ENCODE data around the gene COL27A1. TPM values are rescaled to one million over a fixed set of nuclear protein-coding genes. Genes with fewer than 3 reads are reported as not detected.
A peak's percentile ranks its signal among the peaks of the same experiment; 100 is the strongest.
"Not testable (repeated sequence)": the region's sequence is repeated elsewhere in the genome, so short reads cannot be mapped to it uniquely, and the experiment has no call there.

COL27A1 gene
- total RNA-seq, 2 experiments from 2014 or later = 0.15 to 0.30 TPM

DNA sequence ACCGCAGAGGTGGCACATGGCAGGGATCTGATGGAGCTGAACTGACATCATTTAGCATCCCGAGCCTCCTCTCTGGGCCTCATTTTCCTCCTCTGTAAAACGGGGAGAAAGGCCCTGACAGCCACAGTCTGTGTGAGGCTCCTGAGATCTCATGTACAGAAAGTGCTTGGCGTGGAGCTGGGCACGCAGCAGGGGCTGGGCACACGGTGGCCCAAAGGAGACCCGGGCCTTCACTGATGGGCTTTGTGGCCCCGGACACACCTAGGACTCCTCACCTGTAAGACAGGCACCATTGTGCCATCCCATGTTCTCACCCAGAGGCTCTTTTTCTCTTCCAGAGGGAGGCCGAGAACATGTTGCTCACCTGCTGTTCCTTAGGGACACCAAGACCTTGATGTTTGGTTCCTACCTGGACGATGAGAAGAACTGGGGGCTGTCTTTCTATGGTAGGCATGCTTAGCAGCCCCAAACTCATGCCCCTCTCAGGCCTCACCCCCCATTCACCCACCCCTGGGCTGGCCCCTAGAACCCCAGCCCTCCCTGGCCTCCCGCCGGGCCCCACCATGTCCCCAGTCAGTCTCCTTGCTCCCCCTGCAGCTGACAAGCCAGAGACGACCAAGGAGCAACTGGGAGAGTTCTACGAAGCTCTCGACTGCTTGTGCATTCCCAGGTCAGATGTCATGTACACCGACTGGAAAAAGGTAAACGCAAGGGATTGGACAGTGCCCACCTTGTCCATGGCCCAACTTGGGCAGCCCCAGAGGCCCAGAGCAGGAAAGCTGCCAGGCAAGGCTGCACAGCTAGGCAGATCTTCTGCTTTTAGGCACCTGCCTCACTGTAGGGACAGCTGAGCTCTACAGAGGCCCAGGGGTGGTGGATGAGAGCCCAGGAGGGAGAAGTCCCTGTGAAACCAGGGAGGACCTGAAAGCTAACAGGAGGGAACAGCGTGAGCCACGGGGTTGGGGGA, 176.2 kb downstream of the COL27A1 start:
- CTCF ChIA-PET, H3K4me3 Mint-ChIP-seq: not testable (repeated sequence)

DNA sequence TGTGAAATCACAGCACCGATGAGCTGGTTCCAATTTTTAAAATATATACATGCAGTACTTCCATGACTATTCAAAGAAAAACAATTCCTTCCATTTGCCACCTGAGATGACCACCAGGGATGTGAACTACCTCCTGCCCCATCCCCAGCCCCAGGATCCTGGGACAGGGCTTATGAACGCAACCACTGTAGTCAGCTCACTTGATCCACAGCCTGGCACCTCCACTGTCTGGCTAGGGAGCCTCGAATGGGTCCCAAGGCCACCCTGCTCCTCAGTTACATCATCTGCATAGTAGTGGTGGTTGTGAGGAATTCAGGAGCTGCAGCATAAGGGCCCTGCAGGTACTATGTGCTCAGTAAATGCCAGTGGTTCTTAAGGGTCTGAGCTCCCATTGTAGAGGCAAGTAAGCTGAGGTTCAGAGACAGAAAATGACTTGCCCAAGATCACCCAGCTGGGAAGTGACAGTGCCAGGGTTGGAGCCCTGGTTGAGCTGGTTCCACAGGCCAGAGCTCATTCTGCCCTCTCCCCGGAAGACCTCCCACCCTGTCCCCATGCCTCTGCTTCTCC, 177.2 kb downstream of the COL27A1 start:
- peak; percentile 9 for ATAC-seq
- H3K9me3 Mint-ChIP-seq (ENCODE audit: low read depth); DNase-seq; H3K4me3 Mint-ChIP-seq; CTCF ChIA-PET; H3K4me1 Mint-ChIP-seq; H3K27me3 Mint-ChIP-seq: not testable (repeated sequence)
- Mint-ChIP-seq H3K27ac (peak overlapping the region; percentile 67), H3K36me3 (peaks cover 29% of the 10 kb centered on the region)

More for the DNA sequence above, 176.2 kb downstream of the COL27A1 start:
- peak; percentile 10 for ATAC-seq
- not testable (repeated sequence) for H3K27me3 Mint-ChIP-seq; H3K9me3 Mint-ChIP-seq (ENCODE audit: low read depth); DNase-seq; H3K27ac Mint-ChIP-seq; H3K4me1 Mint-ChIP-seq
- H3K36me3 Mint-ChIP-seq = peaks cover 21% of the 10 kb centered on the region

- H3K4me1 Mint-ChIP-seq; H3K27me3 Mint-ChIP-seq; DNase-seq; H3K9me3 Mint-ChIP-seq (ENCODE audit: low read depth); H3K4me3 Mint-ChIP-seq; CTCF ChIA-PET; H3K27ac Mint-ChIP-seq; ATAC-seq: not testable (repeated sequence)
- peaks cover 40% of the 10 kb centered on the region for H3K36me3 Mint-ChIP-seq
Measured at GRCh38 chr9:114333718-114334117, 178.4 kb downstream of the COL27A1 start.

- DNase-seq (no peak), ATAC-seq (no peak)
- no peak overlapping the region for H3K27ac Mint-ChIP-seq
- H3K27me3 Mint-ChIP-seq = no peaks in the 10 kb centered on the region
- no peak overlapping the region for H3K4me3 Mint-ChIP-seq
- peaks cover 5% of the 10 kb centered on the region for H3K4me1 Mint-ChIP-seq
- no peaks in the 10 kb centered on the region for H3K9me3 Mint-ChIP-seq (ENCODE audit: low read depth)
- CTCF ChIA-PET = no interaction called here
- peaks cover 48% of the 10 kb centered on the region for H3K36me3 Mint-ChIP-seq
Measured at GRCh38 chr9:114334490-114334889, 179.2 kb downstream of the COL27A1 start.

- no peak for DNase-seq
- no peaks in the 10 kb centered on the region for H3K9me3 Mint-ChIP-seq (ENCODE audit: low read depth)
- peaks cover 59% of the 10 kb centered on the region for H3K36me3 Mint-ChIP-seq
- CTCF ChIA-PET = interaction anchor here (1.3 kb wide), 1 partner anchor 38 kb away, joined by 3 read pairs; no protein-coding TSS in a partner anchor
- H3K27me3 Mint-ChIP-seq = no peaks in the 10 kb centered on the region
- H3K27ac Mint-ChIP-seq = no peak overlapping the region
- H3K4me1 Mint-ChIP-seq = peaks cover 11% of the 10 kb centered on the region
- no peak overlapping the region for H3K4me3 Mint-ChIP-seq
- ATAC-seq = no peak
Measured at GRCh38 chr9:114335745-114336144, 180.4 kb downstream of the COL27A1 start.

- no peak overlapping the region for H3K27ac Mint-ChIP-seq
Measured at GRCh38 chr9:114336157-114336556, 180.8 kb downstream of the COL27A1 start.

DNA sequence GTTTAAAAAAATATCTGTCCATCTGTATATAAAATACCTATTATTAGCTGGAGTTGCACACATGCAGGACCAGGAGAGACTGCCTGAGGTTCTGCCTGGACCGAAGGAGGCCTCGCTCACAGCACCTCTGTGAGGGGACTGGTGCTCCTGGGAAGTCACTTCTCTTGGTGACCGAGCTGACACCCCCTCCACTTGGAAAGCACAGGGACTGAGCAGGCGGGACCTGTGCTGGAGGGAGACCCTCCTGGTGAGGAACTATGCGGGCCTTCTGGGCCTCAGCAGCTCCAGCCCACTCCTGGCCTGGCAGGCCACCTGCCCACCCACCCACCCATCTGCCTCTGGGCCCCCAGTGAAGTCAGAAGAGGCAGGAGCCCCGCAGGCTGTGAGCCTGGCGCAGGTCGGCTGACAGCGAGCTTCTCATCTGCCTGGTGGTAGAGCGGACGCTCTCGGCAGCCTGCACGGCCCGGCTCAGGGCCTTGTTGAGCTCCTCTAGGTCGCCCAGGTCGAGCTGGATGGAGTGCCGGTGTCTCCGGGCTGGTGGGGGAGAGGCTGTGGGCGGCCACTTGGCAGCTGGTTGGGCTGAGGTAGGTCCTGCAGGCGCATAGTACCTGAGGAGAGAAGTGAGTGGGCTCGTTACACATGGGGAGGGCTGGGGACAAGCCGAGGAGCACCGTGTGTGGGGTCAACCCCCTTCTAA, 181.5 kb downstream of the COL27A1 start:
- no peak for ATAC-seq
- Mint-ChIP-seq H3K4me1 (peaks cover 14% of the 10 kb centered on the region), H3K4me3 (no peak overlapping the region), H3K9me3 (ENCODE audit: low read depth) (no peaks in the 10 kb centered on the region), H3K27me3 (no peaks in the 10 kb centered on the region), H3K27ac (no peak overlapping the region), H3K36me3 (peaks cover 68% of the 10 kb centered on the region)
- no peak for DNase-seq
- CTCF ChIA-PET = interaction anchor here (1.3 to 8.4 kb wide), 3 partner anchors 37 to 62 kb away, joined by 3 to 55 read pairs (median 4); partner anchors contain the start of gene AKNA

More at GRCh38 chr9:114336157-114336556, 180.8 kb downstream of the COL27A1 start:
- Mint-ChIP-seq H3K9me3 (ENCODE audit: low read depth) (no peaks in the 10 kb centered on the region), H3K4me1 (peaks cover 12% of the 10 kb centered on the region), H3K27me3 (no peaks in the 10 kb centered on the region), H3K4me3 (no peak overlapping the region), H3K36me3 (peaks cover 62% of the 10 kb centered on the region)
- CTCF ChIA-PET = interaction anchor here (1.3 kb wide), 1 partner anchor 37 kb away, joined by 3 read pairs; no protein-coding TSS in a partner anchor
- ATAC-seq (no peak), DNase-seq (no peak)

- Mint-ChIP-seq H3K4me1 (peaks cover 16% of the 10 kb centered on the region), H3K4me3 (no peak overlapping the region), H3K27me3 (no peaks in the 10 kb centered on the region), H3K36me3 (peaks cover 79% of the 10 kb centered on the region), H3K9me3 (ENCODE audit: low read depth) (no peaks in the 10 kb centered on the region), H3K27ac (no peak overlapping the region)
- ATAC-seq = no peak
- DNase-seq = no peak
- CTCF ChIA-PET = interaction anchor here (0.7 to 8.4 kb wide), 11 partner anchors 14 to 315 kb away, joined by 3 to 55 read pairs (median 4); partner anchors contain the start of gene AKNA
Measured at GRCh38 chr9:114338187-114338586, 182.8 kb downstream of the COL27A1 start.

DNA sequence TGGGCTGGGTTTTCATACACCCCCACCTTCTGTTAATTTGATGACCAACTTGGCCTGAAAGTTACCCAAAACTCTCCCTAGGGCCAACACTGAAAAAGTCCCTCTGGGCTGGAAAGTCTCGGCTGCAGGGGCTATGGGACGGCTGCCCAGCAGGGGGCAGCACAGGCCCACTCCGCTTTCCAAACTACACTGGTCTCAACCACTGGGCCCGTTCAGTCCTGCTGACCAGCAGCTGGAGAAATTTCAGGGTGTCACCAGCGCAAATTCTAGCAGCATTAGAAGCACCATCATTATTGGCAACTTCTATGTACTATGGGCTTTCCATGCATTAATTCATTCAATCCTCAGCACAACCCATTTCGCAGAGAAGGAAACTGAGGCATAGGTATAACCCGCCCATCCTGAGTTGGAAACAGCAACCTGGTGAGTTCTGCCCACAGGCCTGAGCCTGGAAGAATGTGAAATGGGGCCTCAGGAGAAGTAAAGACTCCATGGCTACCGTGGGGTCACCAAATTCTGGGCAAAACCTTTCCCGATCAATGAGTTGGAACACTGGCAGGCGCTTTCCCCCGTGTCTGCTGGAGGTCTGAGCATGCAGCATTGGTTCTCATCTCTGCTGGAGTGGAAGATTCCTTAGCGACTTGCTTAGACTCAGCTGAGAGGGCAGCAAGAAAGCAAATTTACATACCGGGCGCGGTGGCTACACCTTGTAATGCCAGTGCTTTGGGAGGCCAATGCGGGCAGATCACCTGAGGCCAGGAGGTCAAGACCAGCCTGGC, 184.0 kb downstream of the COL27A1 start:
- Mint-ChIP-seq H3K4me3 (no peak overlapping the region), H3K4me1 (peaks cover 19% of the 10 kb centered on the region), H3K9me3 (ENCODE audit: low read depth) (no peaks in the 10 kb centered on the region), H3K27me3 (no peaks in the 10 kb centered on the region), H3K36me3 (peaks cover 87% of the 10 kb centered on the region), H3K27ac (peak overlapping the region; percentile 36)
- ATAC-seq (peak; percentile 63), DNase-seq (peak; percentile 61)
- CTCF ChIA-PET = interaction anchor here (1.1 to 8.4 kb wide), 14 partner anchors 11 to 168 kb away, joined by 3 to 55 read pairs (median 6); partner anchors contain the start of gene AKNA

DNA sequence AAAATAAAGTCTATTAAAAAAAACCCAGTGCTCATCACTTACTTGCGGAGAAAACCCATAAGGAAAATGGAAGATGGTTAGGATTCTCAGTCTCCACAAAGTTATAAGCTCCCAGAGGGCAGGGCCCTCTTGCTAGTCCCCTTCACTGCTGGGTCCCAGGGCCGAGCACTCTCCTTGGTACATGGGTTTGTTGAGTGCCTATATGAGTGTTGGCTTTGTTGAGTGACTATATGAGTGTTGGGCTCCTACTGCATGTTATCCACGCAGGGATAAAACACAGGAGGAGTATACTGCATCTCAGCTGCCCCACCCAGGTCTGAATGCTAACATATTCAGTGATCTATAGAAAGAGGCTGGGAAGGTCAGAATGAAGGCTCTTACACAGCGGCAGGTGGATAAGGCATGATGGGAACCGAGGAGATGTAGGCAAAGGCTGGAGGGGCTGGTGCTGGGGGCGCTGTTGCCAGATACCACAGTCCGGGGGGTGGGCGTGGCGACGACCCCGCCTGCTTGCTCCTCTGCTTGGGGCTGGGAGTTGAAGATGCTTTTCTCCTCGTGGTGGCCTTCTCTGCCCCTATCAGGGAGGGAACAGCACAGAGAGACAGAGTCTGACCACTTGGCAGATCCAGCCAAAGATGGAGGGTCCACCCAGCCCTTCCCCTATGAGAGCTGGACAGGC, 186.0 kb downstream of the COL27A1 start:
- H3K4me1 Mint-ChIP-seq = peaks cover 17% of the 10 kb centered on the region
- H3K4me3 Mint-ChIP-seq = no peak overlapping the region
- ATAC-seq = no peak
- H3K27me3 Mint-ChIP-seq = no peaks in the 10 kb centered on the region
- peaks cover 88% of the 10 kb centered on the region for H3K36me3 Mint-ChIP-seq
- DNase-seq = no peak
- CTCF ChIA-PET = interaction anchor here (0.8 to 8.4 kb wide), 2 partner anchors 12 to 44 kb away, joined by 3 to 55 read pairs; partner anchors contain the start of gene AKNA
- peak overlapping the region; percentile 24 for H3K27ac Mint-ChIP-seq
- H3K9me3 Mint-ChIP-seq (ENCODE audit: low read depth) = no peaks in the 10 kb centered on the region

DNA sequence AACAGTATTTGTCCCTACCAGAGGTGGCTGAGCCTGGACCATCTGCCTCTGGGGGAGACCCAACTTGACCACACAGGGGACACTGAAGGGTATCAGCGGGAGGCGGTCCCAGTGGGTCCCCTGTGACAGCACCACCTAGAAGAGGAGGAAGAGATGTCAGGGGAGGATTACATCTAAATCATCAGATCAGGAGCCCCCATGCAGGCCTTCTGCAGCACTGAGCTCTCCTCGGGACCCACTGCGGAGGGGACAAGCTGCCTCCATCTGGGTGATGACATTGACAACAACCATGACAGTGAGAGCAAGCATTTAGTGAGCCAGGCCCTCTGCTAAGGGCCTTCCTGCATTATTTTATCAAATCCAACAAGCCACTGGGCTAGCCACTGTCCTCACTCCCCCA, 186.7 kb downstream of the COL27A1 start:
- peaks cover 17% of the 10 kb centered on the region for H3K4me1 Mint-ChIP-seq
- no peak for ATAC-seq
- no peak overlapping the region for H3K4me3 Mint-ChIP-seq
- H3K27me3 Mint-ChIP-seq = no peaks in the 10 kb centered on the region
- CTCF ChIA-PET = interaction anchor here (0.6 to 8.4 kb wide), 3 partner anchors 11 to 43 kb away, joined by 3 to 55 read pairs (median 3); partner anchors contain the start of gene AKNA
- no peak for DNase-seq
- peak overlapping the region; percentile 21 for H3K27ac Mint-ChIP-seq
- no peaks in the 10 kb centered on the region for H3K9me3 Mint-ChIP-seq (ENCODE audit: low read depth)
- peaks cover 89% of the 10 kb centered on the region for H3K36me3 Mint-ChIP-seq

Data from activated CD8-positive, alpha-beta memory T cell treated with anti-CD3 and anti-CD28 coated beads, Interleukin-2, amount 10 ng/mL, durations not matched to agents 7 days and 5 days (primary cell).